WI38 (cell line): ENCODE data around the gene CRTC3.
"Not testable (repeated sequence)": the region's sequence is repeated elsewhere in the genome, so short reads cannot be mapped to it uniquely, and the experiment has no call there.

Experiments used
- H3K4me3 ChIP-seq: 2 replicates; pipeline ENCODE4 v1.5.1; 2011; ENCODE audit warnings: low read depth, mild to moderate bottlenecking, control low read depth, low read length
- CTCF ChIP-seq: IDR thresholded peaks from 2 replicates; pipeline ENCODE4 v1.5.1; 2012; ENCODE audit warnings: low read depth, mild to moderate bottlenecking, control low read depth, low read length

Gene CRTC3

DNA sequence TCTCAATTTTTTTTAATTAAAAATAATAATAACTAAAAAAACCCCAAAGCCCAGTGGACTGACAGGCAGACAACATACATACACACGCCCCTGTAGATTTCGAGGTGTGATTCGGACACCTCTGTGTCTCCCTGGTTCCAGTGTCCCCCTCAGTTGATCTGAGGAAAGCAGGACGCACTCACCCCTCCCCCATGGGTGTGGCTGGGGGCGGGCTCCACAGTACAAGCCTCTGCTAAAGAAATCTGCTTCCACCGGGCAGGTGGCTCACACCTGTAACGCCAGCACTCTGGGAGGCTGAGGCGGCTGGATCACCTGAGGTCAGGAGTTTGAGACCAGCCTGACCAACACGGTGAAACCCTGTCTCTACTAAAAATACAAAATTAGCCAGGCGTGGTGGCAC is 153.6 kb downstream of the CRTC3 start:
- TF ChIP-seq CTCF: no peak
- H3K4me3 ChIP-seq: no peak overlapping the region

DNA sequence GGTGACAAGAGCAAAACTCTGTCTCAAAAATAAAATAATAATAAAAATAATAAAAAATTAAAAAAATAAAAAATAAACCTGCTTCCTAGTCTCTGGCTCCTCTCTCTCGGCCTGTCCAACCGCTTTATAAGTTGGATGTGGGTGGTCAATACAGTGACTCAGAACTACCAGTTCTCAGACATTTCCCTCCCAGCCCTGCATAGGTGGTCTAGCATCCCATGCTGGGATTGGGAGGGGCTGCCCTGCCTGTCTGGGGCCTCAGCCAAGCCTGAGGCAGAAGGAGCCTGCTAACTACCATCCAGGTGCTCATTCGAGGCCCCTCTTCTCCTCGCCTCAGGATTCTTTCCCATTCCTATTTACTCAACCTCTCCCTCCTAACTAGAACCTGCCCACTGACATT is 154.2 kb downstream of the CRTC3 start:
- TF ChIP-seq CTCF: no peak

DNA sequence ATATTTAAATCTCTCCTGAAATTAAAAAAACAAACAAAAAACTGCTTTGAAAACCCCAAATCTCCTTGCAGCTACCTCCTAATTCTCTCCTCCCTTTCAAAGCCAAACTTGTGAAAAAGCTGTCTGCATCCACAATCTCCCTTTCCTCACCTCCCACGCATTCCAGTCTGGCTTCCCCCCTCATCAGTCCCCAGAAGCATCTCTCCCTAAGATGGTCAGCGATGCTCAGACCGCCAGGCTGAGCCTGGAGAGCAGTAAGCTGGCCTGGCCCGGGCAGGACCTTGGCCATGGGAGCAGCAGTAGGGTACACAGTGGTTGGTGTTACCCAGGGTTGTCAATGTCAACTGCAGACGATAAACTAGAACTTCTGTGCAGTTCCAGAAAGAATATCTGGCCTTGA is 154.6 kb downstream of the CRTC3 start:
- TF ChIP-seq CTCF: no peak
- H3K4me3 ChIP-seq: no peak overlapping the region

More for the DNA sequence above, 154.2 kb downstream of the CRTC3 start:
- H3K4me3 ChIP-seq: no peak overlapping the region

DNA sequence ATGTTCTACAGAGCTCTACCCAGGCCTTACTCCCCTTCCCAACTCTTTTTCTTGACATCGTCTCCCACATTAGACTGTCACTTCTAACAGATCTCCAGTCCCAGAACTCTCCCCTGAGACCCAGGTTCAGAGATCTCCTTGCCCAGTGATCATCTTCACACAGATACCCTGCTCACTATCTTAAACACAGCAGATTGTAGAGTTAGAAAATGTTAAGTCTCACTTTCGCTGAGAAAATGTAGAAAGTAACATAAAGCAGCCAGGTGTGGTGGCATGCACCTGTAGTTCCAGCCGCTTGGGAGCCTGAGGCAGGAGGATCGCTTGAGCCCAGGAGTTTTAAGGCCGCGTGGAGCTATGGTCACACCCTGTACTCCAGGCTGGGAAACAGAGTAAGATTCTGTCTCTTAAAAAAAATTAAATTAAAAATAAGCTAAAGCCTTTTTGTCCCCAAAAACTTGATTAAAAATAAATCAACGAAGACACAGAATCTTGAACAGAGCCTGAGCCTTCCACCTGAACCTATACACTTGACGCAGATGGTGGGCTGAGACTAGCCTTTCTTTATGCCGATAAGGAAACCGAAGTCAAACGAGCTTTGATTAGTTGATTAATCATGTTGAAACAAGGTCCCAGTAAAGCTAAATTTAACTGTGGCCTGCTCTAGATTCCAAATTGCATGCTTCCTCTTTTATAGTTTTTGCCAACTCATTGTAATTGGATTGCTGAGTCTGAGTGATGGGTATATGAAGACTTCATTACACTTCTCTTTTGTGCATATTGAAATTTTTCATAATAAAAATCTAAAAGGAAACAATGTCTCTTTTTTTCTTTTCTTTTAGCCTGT is 156.1 kb downstream of the CRTC3 start:
- no peak overlapping the region for H3K4me3 ChIP-seq
- TF ChIP-seq CTCF: no peak

GRCh38 chr15:90686435-90687218 is 156.9 kb downstream of the CRTC3 start:
- no peak for TF ChIP-seq CTCF

DNA sequence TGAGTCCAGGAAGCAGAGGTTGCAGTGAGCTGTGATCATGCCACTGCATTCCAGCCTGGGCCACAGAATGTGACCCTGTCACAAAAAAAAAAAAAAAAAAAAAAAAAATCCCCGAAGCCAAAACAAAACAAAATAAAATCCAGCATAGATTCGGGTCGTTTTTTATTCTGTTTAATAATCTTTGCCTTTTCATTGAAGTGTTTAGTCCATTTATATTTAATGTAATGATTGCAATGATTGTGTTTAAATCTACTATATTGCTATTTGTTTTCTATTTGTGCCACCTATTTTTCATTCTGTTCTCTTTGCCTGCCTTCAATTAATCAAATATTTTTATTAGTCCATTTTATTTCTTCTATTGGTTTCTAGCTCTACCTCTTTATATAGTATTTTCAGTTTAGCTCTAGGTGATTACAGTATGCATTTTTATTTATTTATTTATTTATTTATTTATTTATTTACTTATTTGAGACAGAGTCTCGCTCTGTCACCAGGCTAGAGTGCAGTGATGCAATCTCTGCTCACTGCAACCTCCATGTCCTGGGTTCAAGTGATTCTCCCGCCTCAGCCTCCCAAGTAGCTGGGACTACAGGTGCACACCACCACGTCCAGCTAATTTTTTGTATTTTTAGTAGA is 159.7 kb downstream of the CRTC3 start:
- not testable (repeated sequence) for H3K4me3 ChIP-seq

More at GRCh38 chr15:90686435-90687218, 156.9 kb downstream of the CRTC3 start:
- H3K4me3 ChIP-seq: no peak overlapping the region

- no peak for TF ChIP-seq CTCF
These were observed 160.9 kb downstream of the CRTC3 start for GRCh38 chr15:90690585-90690984.

More at GRCh38 chr15:90690585-90690984, 160.9 kb downstream of the CRTC3 start:
- no peak overlapping the region for H3K4me3 ChIP-seq
